Measurements from ENCODE around the gene MESD.

Gene MESD

DNA sequence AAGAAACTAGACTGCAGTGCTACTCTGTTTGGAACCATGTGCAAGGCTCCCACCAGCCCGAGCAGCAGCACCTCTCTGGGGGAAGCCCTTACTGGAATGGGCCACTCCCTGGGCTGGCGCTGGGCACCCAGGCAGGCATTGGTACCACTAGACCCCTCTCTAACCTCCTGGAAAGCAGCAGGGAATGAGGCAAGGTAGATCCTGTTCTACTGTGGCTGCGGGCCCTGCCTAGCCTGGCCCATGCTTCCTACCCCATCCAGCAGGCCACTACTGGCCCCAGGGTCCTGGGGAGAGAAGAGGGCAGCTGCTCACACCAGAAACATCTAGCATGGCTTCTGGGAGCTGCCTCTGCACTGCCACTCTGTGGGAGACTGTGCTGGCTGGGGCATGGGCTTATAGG is 44.8 kb downstream of the MESD start:
- ChIA-PET CTCF (interaction anchor here (0.6 kb wide), 1 partner anchor 23 kb away, joined by 4 read pairs; no protein-coding TSS in a partner anchor), POLR2A (ENCODE audit: low non-redundant PET) (no interaction called here)
- H3K27ac ChIP-seq = no peak overlapping the region
- TF ChIP-seq CTCF (conservative IDR thresholded peaks at IDR 0.05; ENCODE audit: low read depth) = no peak
- DNase-seq (ENCODE audit: low spot score) = no peak

GRCh38 chr15:80942746-80943565 is 46.7 kb downstream of the MESD start:
- no peak for TF ChIP-seq CTCF (conservative IDR thresholded peaks at IDR 0.05; ENCODE audit: low read depth)
- POLR2A ChIA-PET (ENCODE audit: low non-redundant PET) = no interaction called here
- no peak for DNase-seq (ENCODE audit: low spot score)

GRCh38 chr15:80942266-80942665 is 47.4 kb downstream of the MESD start:
- TF ChIP-seq CTCF (conservative IDR thresholded peaks at IDR 0.05; ENCODE audit: low read depth) = no peak
- no peak overlapping the region for H3K27ac ChIP-seq
- ChIA-PET CTCF (interaction anchor here (1.0 kb wide), 1 partner anchor 28 kb away, joined by 3 read pairs; no protein-coding TSS in a partner anchor), POLR2A (ENCODE audit: low non-redundant PET) (no interaction called here)
- no peak for DNase-seq (ENCODE audit: low spot score)

More at GRCh38 chr15:80942746-80943565, 46.7 kb downstream of the MESD start:
- CTCF ChIA-PET = interaction anchor here (1.0 kb wide), 1 partner anchor 27 kb away, joined by 3 read pairs; no protein-coding TSS in a partner anchor
- no peak overlapping the region for H3K27ac ChIP-seq

GRCh38 chr15:80940851-80941250 is 48.8 kb downstream of the MESD start:
- no peak overlapping the region for H3K27ac ChIP-seq
- TF ChIP-seq CTCF (conservative IDR thresholded peaks at IDR 0.05; ENCODE audit: low read depth) = no peak
- ChIA-PET CTCF (interaction anchor here (0.6 kb wide), 1 partner anchor 445 kb away, joined by 5 read pairs; no protein-coding TSS in a partner anchor), POLR2A (ENCODE audit: low non-redundant PET) (interaction anchor here (1.0 kb wide), 1 partner anchor 16 kb away, joined by 3 read pairs; no protein-coding TSS in a partner anchor)
- DNase-seq (ENCODE audit: low spot score) = no peak

DNA sequence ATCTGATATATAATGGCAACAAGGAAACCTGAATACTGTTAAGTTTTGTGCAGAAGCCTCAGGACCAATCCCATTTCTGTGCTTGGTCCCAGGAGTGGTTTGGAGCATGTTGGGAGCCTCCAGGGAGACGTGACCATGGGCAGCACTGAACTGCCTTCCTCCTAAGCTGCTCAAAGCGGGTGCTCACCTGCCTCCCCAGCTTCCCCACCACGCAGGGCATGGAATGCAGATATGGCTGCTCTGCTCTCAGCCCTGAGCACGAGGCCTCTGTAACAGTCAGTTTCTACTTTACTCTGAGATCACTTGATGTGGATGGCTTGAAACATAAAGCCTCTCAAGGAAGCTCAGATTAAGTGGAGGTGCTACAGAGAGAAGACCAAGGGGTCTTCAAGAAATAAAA is 49.3 kb downstream of the MESD start:
- TF ChIP-seq CTCF (conservative IDR thresholded peaks at IDR 0.05; ENCODE audit: low read depth) = no peak
- POLR2A ChIA-PET (ENCODE audit: low non-redundant PET) = interaction anchor here (1.0 kb wide), 1 partner anchor 16 kb away, joined by 3 read pairs; no protein-coding TSS in a partner anchor
- H3K27ac ChIP-seq = no peak overlapping the region
- CTCF ChIA-PET = interaction anchor here (1.0 kb wide), 1 partner anchor 326 kb away, joined by 3 read pairs; no protein-coding TSS in a partner anchor
- no peak for DNase-seq (ENCODE audit: low spot score)

DNA sequence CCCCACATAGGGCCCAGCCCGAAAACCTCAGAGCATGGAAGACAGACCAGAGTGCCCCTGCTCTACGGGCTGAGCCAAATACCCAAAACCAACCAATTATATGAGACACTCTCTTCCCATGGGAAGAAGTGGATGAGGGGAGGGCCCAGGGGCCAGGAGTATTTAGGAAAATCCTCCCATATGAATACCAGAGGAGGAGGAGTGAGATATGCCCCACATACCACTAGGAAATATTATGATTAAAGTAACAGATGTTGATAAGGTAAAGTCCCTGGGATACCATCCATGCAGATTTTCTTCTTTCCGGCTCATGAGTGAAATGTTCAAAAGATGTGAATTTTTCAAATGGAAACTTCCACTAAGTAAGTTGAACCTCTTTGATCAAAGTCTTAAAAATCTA is 50.4 kb downstream of the MESD start:
- no peak for TF ChIP-seq CTCF (conservative IDR thresholded peaks at IDR 0.05; ENCODE audit: low read depth)
- no peak for DNase-seq (ENCODE audit: low spot score)
- ChIA-PET POLR2A (ENCODE audit: low non-redundant PET) (no interaction called here), CTCF (interaction anchor here (0.6 to 1.0 kb wide), 3 partner anchors 327 to 1160 kb away, joined by 3 to 4 read pairs (median 3); no protein-coding TSS in a partner anchor)
- H3K27ac ChIP-seq = no peak overlapping the region

All from RWPE1 (cell line).